ENCODE data around the gene ACER2. TPM values are rescaled to one million over a fixed set of nuclear protein-coding genes. Genes with fewer than 3 reads are reported as not detected.

The ACER2 gene
- total RNA-seq, 3 donors from 2014 or later (not counting 1 experiment from before 2014, with no cell fraction given), result 0.61 to 1.3 (median 1.2) TPM

DNA sequence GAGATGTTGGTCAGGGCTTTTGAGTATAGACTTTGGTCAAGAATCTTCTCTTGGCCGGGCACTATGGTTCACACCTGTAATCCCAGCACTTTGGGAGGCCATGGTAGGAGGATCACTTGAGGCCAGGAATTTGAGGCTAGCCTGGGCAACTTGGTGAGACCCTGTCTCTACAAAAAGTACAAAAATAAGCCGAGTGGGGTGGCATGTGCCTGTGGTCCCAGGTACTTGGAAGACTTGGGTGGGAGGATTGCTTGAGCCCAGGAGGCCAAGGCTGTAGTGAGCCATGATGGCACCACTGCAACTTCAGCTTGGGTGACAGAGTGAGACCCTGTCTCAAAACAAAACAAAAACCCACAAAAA lies 57.5 kb downstream of the ACER2 start:
- Histone ChIP-seq H3K36me3 (ENCODE audit: control insufficient read depth, insufficient read depth, low read length) (no peaks in the 10 kb centered on the region), H3K27me3 (ENCODE audit: control insufficient read depth, insufficient read depth, low read length) (no peaks in the 10 kb centered on the region), H3K4me1 (ENCODE audit: control insufficient read depth, insufficient read depth, low read length) (peaks cover 10% of the 10 kb centered on the region), H3K27ac (ENCODE audit: low read length) (no peak overlapping the region), H3K4me3 (ENCODE audit: low read length) (no peak overlapping the region), H3K9me3 (ENCODE audit: control insufficient read depth, insufficient read depth, low read length) (no peaks in the 10 kb centered on the region)
- DNase-seq (no peak), ATAC-seq (no peak)
- TF ChIP-seq, protein P1, sequence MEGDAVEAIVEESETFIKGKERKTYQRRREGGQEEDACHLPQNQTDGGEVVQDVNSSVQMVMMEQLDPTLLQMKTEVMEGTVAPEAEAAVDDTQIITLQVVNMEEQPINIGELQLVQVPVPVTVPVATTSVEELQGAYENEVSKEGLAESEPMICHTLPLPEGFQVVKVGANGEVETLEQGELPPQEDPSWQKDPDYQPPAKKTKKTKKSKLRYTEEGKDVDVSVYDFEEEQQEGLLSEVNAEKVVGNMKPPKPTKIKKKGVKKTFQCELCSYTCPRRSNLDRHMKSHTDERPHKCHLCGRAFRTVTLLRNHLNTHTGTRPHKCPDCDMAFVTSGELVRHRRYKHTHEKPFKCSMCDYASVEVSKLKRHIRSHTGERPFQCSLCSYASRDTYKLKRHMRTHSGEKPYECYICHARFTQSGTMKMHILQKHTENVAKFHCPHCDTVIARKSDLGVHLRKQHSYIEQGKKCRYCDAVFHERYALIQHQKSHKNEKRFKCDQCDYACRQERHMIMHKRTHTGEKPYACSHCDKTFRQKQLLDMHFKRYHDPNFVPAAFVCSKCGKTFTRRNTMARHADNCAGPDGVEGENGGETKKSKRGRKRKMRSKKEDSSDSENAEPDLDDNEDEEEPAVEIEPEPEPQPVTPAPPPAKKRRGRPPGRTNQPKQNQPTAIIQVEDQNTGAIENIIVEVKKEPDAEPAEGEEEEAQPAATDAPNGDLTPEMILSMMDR (IDR thresholded peaks at IDR 0.05), result no peak
- no peak overlapping the region for H3K27ac Mint-ChIP-seq
- WGBS (ENCODE audit: insufficient coverage), result 92% methylated on average over 2 of the region's 2 CpGs
- no peak overlapping the region for H3K4me3 Mint-ChIP-seq
- intact Hi-C loops (cut with micrococcal nuclease), result loop anchor here (10.0 kb wide), 1 partner anchor 1479 kb away; no protein-coding TSS in a partner anchor
- H3K27me3 Mint-ChIP-seq (ENCODE audit: low read depth in 2 of 2), result peaks cover 0 to 11% of the 10 kb centered on the region in 2 donors
- H3K4me1 Mint-ChIP-seq, result peaks cover 8% of the 10 kb centered on the region in 2 donors
- H3K36me3 Mint-ChIP-seq, result no peaks in the 10 kb centered on the region
- H3K9me3 Mint-ChIP-seq, result no peaks in the 10 kb centered on the region

DNA sequence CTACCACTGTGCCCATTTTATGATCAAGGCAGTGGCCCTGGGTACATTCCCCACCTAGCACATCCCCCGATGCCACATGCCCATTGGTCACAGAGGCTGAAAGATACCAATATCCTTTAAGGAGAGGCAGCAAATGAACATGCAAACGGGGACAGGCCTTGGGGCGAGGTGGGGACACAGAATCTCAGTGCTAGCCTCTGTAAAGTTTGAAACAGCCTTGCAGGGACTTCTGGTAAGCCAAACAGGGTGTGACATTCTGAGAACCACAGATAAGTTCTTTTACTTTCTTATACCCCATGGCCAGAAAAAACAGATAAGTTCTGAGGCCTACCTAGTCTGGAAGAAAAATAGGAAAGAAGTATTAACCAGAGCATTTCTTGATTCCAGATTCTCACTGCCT lies 60.5 kb downstream of the ACER2 start:
- DNase-seq (no peak), ATAC-seq (no peak)
- intact Hi-C loops (cut with micrococcal nuclease), result loop anchor here (10.0 kb wide), 1 partner anchor 1476 kb away; no protein-coding TSS in a partner anchor
- H3K4me1 Mint-ChIP-seq, result peaks cover 10 to 11% of the 10 kb centered on the region in 2 donors
- Histone ChIP-seq H3K27me3 (ENCODE audit: control insufficient read depth, insufficient read depth, low read length) (no peaks in the 10 kb centered on the region), H3K4me3 (ENCODE audit: low read length) (no peak overlapping the region), H3K4me1 (ENCODE audit: control insufficient read depth, insufficient read depth, low read length) (peaks cover 19% of the 10 kb centered on the region), H3K9me3 (ENCODE audit: control insufficient read depth, insufficient read depth, low read length) (no peaks in the 10 kb centered on the region), H3K27ac (ENCODE audit: low read length) (no peak overlapping the region), H3K36me3 (ENCODE audit: control insufficient read depth, insufficient read depth, low read length) (no peaks in the 10 kb centered on the region)
- H3K4me3 Mint-ChIP-seq, result no peak overlapping the region
- no peak overlapping the region for H3K27ac Mint-ChIP-seq
- 85% methylated on average over 3 of the region's 3 CpGs for WGBS (ENCODE audit: insufficient coverage)
- H3K9me3 Mint-ChIP-seq, result no peaks in the 10 kb centered on the region
- H3K36me3 Mint-ChIP-seq, result no peaks in the 10 kb centered on the region
- TF ChIP-seq, protein P1 (IDR thresholded peaks at IDR 0.05), result no peak
- peaks cover 4 to 12% of the 10 kb centered on the region in 2 donors for H3K27me3 Mint-ChIP-seq (ENCODE audit: low read depth in 2 of 2)

DNA sequence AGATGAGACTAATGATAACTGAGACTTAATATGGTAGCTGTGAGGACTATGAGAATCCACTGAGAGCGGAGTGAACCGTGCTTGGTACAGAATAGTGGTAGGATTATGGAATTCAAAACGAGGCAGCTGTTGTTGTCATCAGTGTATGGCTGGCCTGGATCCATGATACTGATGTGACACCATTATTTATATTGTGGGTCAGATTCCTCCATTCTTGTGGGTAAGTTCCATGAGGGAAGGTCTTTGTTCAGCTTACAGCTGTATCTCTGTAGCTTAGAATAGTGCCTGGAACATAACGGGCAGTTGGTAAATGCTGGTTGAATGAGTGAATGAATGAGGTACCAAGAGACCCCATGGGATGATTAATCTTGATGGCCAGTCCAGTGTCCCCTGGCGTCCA lies 61.8 kb downstream of the ACER2 start:
- H3K27me3 Mint-ChIP-seq (ENCODE audit: low read depth in 2 of 2), result peaks cover 12 to 13% of the 10 kb centered on the region in 2 donors
- Histone ChIP-seq H3K27ac (ENCODE audit: low read length) (no peak overlapping the region), H3K9me3 (ENCODE audit: control insufficient read depth, insufficient read depth, low read length) (no peaks in the 10 kb centered on the region), H3K4me3 (ENCODE audit: low read length) (no peak overlapping the region), H3K36me3 (ENCODE audit: control insufficient read depth, insufficient read depth, low read length) (no peaks in the 10 kb centered on the region), H3K27me3 (ENCODE audit: control insufficient read depth, insufficient read depth, low read length) (no peaks in the 10 kb centered on the region), H3K4me1 (ENCODE audit: control insufficient read depth, insufficient read depth, low read length) (peaks cover 11% of the 10 kb centered on the region)
- intact Hi-C loops (cut with micrococcal nuclease), result no loop called here
- WGBS (ENCODE audit: insufficient coverage), result 89% methylated on average over 5 of the region's 5 CpGs
- no peaks in the 10 kb centered on the region for H3K36me3 Mint-ChIP-seq
- H3K4me1 Mint-ChIP-seq, result peaks cover 5 to 6% of the 10 kb centered on the region in 2 donors
- H3K4me3 Mint-ChIP-seq, result no peak overlapping the region
- ATAC-seq (no peak), DNase-seq (no peak)
- H3K27ac Mint-ChIP-seq, result no peak overlapping the region
- TF ChIP-seq, protein P1 (IDR thresholded peaks at IDR 0.05), result no peak
- H3K9me3 Mint-ChIP-seq, result no peaks in the 10 kb centered on the region

DNA sequence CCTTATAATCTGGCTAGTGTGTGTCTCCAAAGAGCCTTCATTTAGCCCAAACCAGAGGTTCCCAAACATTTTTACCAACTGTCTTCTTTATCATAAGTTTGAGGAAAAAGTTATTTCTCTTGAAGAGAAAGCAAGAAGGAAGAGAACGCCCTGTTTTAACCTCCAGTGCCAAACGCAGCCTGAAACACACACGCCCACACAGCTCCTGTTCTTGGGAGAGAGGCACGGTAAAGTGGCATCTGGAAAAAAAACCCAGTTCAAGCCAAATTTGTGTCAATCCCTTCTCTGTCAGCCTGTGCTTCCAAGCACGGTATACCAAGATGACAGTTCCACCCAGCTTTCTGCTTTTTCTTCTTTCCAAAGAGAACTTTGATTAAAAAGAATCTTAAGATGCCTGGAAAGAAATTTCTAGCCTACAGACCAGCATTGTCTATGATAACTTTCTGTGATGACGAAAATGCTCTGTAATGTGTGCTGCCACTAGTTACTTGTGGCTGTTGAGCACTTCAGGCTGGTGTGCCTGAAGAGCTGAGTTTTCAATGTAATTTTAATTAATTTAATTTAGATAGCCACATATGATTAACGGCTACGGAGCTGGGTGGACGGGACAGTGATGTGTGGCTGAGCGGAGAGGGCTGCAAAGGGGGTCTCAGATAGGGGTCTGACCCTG lies 62.3 kb downstream of the ACER2 start:
- 86% methylated on average over 10 of the region's 10 CpGs for WGBS (ENCODE audit: insufficient coverage)
- H3K9me3 ChIP-seq (ENCODE audit: control insufficient read depth, insufficient read depth, low read length), result no peaks in the 10 kb centered on the region
- ATAC-seq (no peak), DNase-seq (no peak)
- H3K4me1 Mint-ChIP-seq, result peaks cover 5 to 6% of the 10 kb centered on the region in 2 donors
- H3K27me3 Mint-ChIP-seq (ENCODE audit: low read depth in 2 of 2), result peaks cover 12 to 13% of the 10 kb centered on the region in 2 donors
- no peak overlapping the region for H3K4me3 ChIP-seq (ENCODE audit: low read length)
- peaks cover 11% of the 10 kb centered on the region for H3K4me1 ChIP-seq (ENCODE audit: control insufficient read depth, insufficient read depth, low read length)
- no peak overlapping the region for H3K4me3 Mint-ChIP-seq
- no peak overlapping the region for H3K27ac ChIP-seq (ENCODE audit: low read length)
- H3K36me3 Mint-ChIP-seq, result no peaks in the 10 kb centered on the region
- TF ChIP-seq, protein P1 (IDR thresholded peaks at IDR 0.05), result no peak
- intact Hi-C loops (cut with micrococcal nuclease), result no loop called here
- no peaks in the 10 kb centered on the region for H3K9me3 Mint-ChIP-seq
- H3K27me3 ChIP-seq (ENCODE audit: control insufficient read depth, insufficient read depth, low read length), result no peaks in the 10 kb centered on the region
- no peaks in the 10 kb centered on the region for H3K36me3 ChIP-seq (ENCODE audit: control insufficient read depth, insufficient read depth, low read length)
- H3K27ac Mint-ChIP-seq, result no peak overlapping the region
